GM19328 (cell line): ENCODE results near the gene GLIPR2.

Experiments used
- ATAC-seq: cut with Tn5 transposase; IDR thresholded peaks from one replicate; pipeline ENCODE4 v1.9.1; 2021; ENCODE audit warnings: mild to moderate bottlenecking, moderate library complexity; ENCODE audit not compliant: unreplicated experiment

GLIPR2 gene

DNA sequence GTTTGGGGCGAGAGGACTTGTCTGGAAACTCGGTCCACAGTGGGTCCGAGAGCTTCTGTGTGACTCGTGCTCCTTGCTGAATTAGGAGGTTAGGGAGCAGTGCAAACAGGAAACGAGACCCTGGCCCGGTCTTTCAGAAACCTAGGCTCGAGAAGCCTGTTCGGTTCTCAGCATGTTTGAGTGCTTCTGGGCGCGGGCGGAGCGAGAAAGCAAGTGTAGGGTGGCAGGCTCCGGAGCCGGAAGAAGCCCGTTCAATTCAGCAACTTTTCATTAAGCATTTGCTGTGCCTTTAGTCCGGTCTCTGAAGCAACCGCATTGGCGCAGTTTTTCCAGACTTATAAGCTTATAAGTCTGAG is 54.7 kb downstream of the GLIPR2 start:
- no peak for ATAC-seq

DNA sequence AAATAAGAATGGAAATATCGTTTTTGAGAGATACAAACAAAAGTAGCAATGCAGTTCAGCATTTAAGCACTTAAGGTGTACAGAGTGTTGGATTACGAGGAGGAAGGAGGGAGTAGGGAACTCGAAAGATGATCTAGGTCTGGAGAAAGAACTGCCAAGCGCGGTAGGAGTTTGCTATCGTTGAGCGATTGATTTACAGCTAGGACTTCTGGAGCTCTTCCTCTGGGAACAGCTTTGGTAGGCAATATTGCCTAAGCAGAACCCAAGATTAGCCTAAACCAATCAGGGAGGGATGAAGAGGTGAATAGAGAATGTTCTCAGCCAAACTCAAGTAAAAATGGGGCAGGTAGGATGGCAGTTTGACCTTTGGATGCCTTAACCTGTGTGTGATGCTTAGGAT is 55.2 kb downstream of the GLIPR2 start:
- no peak for ATAC-seq

DNA sequence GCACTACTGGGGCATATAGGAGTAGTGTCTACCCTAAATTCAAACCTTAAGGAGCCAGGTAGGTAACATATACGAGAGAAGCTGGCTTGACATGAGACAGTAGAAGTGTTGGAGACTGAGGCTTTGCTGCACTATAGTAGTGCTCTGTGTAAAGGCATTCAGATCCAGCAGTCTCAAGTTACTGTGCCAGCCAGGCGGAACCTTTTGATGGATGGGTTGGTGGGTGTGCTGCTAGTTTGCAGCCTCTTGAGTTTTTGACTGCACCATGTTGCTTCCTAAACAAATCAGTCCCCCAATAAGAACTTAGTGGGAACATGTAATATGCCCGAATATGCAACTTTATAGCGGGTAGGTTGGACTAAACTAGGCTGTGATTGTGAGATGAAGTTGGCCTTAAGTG is 55.7 kb downstream of the GLIPR2 start:
- ATAC-seq: no peak

DNA sequence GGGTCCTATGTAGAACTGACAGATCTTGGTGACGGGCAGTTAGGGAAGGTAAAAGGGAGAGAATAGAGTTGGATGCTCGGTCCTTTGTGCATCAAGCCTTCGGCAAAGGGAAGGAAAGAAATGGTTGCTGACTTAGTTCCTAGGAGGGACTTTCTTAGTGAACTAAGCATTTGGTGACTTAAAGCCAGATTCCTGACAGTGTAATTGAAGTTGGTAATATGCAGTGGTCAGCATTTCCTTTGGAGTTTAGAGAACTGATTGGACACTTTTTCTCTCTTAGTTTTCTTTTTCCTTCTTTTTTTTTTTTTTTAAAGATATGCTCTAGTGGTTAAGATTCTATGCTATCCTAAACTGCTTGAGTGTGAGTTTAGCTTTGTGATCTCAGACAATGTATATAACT is 56.5 kb downstream of the GLIPR2 start:
- ATAC-seq: no peak

DNA sequence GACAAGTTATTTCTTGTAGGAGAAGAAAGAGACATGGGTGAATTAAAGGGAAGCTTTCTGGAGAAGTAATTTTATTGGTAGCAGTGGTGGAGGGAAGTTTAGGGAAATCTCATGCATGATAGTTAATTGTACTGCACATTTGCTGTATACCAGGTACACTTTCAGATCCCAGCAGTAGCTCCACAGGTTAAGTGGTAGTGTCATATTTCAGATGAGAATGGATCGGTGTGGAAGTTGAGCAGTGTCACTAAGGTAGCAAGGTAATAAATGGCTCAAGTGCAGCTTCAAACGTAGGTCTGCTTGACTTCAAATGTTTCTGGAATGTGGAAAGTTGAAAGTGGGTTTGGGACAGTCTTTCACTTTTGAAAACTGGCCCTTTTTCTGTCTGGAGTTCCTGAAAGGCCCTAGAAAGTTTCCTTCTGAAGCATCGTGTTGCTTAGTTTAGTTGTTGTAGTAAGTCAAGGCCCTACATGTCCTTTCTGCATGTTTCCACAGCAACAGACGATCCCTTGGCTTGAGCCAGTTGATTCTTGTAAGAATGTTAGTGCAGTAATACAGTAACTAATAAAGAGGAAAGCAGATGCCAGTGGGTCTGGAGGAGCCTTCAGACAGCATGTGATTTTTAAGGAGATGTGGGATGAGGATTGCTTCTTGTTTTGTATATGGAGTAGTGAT is 57.9 kb downstream of the GLIPR2 start:
- ATAC-seq: no peak

DNA sequence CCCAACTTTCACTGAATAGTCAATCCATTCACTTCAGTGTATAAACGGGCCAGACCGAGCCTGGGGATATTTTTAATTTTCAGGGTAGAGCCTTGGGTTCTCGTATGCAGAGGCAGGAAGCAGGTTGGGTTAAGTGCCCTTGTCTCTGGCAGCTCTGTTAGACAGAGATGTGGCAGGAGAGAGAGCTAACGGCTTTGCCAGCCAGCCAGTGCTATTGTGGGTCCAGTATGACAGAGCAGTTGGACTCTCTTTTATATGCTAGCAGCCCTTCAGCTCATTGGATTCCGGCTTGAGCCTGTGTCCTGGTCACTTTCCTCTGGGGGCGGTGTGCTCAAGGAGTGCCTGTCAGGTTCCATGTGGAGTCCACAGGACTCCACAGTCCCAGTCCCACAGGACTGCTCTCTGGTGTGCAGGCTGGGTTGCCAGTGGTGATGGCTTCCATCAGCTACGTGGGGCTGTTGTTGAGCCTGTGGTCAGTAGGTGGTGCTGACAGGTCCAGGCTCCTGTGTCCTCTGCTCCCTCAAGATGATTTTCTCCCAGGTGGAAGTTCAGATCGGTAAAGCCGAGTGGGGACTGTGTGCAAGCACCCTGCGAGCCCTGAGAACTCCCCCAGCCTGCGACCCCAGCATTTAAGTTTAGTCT is 68.5 kb downstream of the GLIPR2 start:
- ATAC-seq: no peak

DNA sequence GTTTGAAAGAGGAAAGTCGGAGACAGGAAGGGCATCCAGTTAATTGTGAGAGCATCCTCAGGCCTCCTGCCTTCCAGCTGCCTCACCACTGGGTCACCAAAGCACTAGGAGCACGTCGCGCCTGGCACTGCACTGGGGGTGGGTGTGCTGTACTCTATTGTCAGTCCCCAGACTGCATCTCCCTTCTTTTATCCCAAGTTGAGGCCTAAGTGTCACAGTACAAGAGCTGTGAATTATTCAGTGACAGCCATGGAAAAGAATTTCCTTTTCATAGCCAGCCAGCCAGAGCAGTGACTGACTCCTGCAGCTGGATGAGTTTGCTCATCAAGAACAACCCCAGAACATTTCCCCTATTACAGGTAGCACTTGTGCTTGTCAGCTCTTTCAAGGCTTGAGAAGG is 70.5 kb downstream of the GLIPR2 start:
- no peak for ATAC-seq

DNA sequence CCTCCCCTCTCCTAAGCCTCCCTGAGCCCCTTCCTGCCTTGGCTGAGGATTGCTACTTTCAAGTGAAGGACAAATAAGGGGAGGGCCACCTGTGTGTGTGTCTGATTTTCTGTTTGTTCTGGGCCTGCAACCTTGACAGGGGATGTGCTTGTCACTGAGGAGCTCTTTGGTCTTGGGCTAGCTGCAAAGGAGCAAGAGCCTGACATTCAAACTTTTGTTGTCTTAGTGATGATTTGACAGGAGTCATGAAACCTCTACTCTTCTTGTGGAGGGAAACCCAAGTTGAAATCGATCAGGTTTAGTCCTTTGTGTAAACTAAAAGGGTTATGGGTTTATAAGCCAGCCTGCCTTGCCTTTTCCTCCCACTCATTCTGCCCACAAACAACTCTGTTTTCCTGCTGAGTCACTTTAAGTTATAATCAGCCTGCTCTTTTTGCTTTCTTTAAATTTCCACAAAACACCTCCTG is 71.0 kb downstream of the GLIPR2 start:
- ATAC-seq: no peak

DNA sequence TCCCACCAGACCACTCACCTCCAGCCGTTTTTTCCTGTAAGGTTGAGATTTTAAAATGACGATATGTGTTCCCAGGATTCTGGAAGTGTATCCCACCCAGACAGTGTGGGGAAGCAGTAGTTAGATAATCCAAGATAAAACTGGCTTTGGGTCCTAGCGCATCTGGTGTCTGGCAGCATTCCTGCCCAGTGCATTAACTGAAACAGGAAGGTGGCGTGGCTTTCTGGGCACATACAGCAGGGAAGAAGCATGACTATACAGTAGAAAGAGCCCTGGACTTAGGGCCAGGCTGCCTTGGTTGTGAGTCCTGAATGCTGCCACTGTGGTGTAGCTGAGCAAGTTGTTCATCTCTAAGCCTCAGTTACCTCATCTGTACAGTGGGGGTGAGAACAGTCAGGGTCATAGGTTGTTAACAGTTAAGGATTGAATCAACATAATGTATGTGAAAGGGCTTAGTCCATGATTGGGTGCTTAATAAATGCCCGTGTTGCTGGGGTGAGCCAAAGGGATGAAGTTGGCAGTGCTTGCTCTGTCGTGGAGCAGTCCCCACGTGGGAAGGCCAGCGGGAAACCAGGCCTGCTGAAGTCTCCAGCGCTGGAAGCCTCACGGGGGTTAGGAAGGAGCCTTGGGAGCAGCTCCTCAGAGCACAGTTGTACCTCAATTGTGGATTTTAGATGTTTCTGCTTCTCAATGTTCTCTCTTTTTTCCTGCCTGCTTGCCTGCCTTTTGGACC is 72.2 kb downstream of the GLIPR2 start:
- no peak for ATAC-seq

DNA sequence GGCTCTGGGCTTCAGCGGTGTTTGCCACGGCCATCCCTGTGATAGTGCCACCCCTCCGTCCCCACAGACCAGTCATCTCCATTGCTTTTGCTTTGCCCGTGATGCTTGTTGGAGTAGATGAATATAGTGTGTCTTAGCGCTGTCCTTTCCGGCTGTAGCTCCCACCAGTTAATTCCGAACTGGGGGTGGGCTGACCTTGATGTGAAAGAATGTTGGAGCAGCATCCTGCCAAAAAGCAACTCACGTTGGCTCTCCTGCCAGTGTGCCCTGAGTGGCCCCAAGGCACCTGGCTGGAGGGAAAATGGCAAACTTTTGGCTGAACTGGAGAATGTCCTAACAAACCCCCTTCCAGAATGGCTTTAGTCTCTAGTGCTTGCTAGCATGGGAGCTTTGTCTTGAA is 74.2 kb downstream of the GLIPR2 start:
- no peak for ATAC-seq

DNA sequence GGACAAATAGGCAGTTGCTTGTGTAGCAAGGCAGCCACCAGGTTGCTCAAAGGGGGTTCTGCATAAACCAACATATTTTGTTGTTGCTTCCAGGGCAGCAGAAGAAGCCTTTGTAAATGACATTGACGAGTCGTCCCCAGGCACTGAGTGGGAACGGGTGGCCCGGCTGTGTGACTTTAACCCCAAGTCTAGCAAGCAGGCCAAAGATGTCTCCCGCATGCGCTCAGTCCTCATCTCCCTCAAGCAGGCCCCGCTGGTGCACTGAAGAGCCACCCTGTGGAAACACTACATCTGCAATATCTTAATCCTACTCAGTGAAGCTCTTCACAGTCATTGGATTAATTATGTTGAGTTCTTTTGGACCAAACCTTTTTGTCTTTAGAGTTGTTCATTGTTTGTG is 75.0 kb downstream of the GLIPR2 start:
- no peak for ATAC-seq

DNA sequence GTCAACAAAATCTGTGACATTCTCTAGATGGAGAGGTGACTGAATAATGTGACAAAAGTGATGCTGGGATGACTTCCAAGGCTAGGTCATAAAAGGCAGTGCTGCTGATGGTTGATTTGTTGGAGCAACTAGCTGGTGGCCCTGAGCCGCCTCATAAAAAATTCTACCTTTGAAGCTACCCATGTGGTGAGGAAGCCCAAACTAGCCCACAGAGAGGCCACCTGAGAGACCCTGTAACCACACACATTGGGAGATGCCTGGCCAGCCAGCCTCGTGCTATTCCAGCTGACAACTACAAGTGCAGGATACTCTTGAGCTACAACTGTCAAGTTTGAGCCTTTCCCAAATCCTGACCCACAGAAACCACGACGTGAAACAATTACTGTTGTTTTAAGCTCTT is 76.9 kb downstream of the GLIPR2 start:
- no peak for ATAC-seq
